ENCODE data around the gene APAF1.
A peak's percentile ranks its signal among the peaks of the same experiment; 100 is the strongest.

DNA sequence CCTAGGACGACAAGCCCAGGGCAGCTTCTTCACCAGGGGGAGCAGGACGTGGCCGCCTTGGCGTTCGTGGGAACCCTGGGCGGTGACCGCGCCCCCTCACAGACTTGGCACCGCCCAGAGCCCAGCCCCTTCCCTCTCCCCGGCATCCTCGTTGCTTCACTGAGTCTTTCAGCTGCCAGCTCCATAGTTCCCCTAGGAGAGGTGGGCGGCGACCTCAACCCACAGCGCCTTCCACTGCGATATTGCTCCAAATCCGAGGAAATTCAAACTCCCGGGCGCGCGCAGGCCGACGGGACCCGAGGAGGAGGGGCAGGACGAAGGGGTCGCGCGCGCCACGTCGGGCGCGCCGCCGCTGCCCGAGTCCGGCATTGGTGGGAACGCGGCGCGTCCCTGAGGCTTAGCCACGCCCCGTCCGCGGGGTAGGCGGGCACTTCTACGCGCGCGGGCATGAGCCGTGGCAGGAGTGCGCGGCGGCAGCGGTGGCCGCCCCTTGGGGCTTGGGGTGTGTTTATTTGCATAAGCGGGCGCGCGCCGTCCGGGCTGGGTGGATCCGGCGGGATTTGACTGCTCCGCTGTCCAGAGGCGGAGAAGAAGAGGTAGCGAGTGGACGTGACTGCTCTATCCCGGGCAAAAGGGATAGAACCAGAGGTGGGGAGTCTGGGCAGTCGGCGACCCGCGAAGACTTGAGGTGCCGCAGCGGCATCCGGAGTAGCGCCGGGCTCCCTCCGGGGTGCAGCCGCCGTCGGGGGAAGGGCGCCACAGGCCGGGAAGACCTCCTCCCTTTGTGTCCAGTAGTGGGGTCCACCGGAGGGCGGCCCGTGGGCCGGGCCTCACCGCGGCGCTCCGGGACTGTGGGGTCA lies at the start of gene APAF1, which contains the start of gene IKBIP:
- TF ChIP-seq ZNF143 (CRISPR knock-in tag; IDR thresholded peaks at IDR 0.05) (peak; percentile 63; the same call in 1 of the 2 replicates), MYNN (IDR thresholded peaks at IDR 0.05) (no peak), MYNN (CRISPR knock-in tag; IDR thresholded peaks at IDR 0.05) (no peak), JUN (IDR thresholded peaks at IDR 0.05; ENCODE audit: borderline replicate concordance, low read depth, low read length) (0 out of 2 replicates have a peak, but pooled peaks have one; percentile 31), JUN (CRISPR knock-in tag; IDR thresholded peaks at IDR 0.05; ENCODE audit: borderline replicate concordance) (no peak), NUFIP1 (IDR thresholded peaks at IDR 0.05; ENCODE audit: partially characterized antibody) (no peak)

Data from K562 (cell line).